Cardiac fibroblast (primary cell): ENCODE results near the gene SELPLG.
A peak's percentile ranks its signal among the peaks of the same experiment; 100 is the strongest.

ENCODE experiments used
- DNase-seq, 2 donors: peaks; one replicate each; pipeline versions ENCODE4 v3.0.0 to v3.0.0-alpha.2; 2010; ENCODE audit warnings: low read depth in 2 of 2
- H3K4me3 ChIP-seq, 2 donors: replicated peaks in 1 of 2; 1 replicate in 1 of 2; 2 replicates in 1 of 2; pipeline ENCODE4 v1.5.1; 2011; ENCODE audit warnings: low read depth in 2 of 2, low read length in 2 of 2, mild to moderate bottlenecking in 2 of 2, moderate library complexity in 1 of 2
- CTCF ChIP-seq: IDR thresholded peaks from one replicate; pipeline ENCODE4 v1.5.1; 2011; ENCODE audit warnings: low read depth, mild to moderate bottlenecking, low read length, inconsistent platforms

SELPLG gene

GRCh38 chr12:108607981-108608600, 25.6 kb downstream of the SELPLG start:
- H3K4me3 ChIP-seq, result no peak overlapping the region
- TF ChIP-seq CTCF, result no peak
- DNase-seq, result no peak

- DNase-seq, result no peak
Observed at GRCh38 chr12:108606492-108606891, 27.2 kb downstream of the SELPLG start.

GRCh38 chr12:108605690-108606406, 27.8 kb downstream of the SELPLG start:
- no peak for DNase-seq
- TF ChIP-seq CTCF, result no peak

More at GRCh38 chr12:108606492-108606891, 27.2 kb downstream of the SELPLG start:
- no peak for TF ChIP-seq CTCF
- H3K4me3 ChIP-seq, result no peak overlapping the region

GRCh38 chr12:108605000-108605689, 28.5 kb downstream of the SELPLG start:
- no peak overlapping the region for H3K4me3 ChIP-seq
- DNase-seq, result peak; percentile 32 to 47
- no peak for TF ChIP-seq CTCF

More at GRCh38 chr12:108605690-108606406, 27.8 kb downstream of the SELPLG start:
- no peak overlapping the region for H3K4me3 ChIP-seq

- no peak overlapping the region for H3K4me3 ChIP-seq
- DNase-seq, result no peak
- TF ChIP-seq CTCF, result no peak
Observed at GRCh38 chr12:108604208-108604941, 29.3 kb downstream of the SELPLG start.

- no peak for TF ChIP-seq CTCF
- no peak for DNase-seq
- H3K4me3 ChIP-seq, result no peak overlapping the region
Observed at GRCh38 chr12:108603743-108604142, 30.0 kb downstream of the SELPLG start.
